ENCODE results near the gene RMRP. TPM values are rescaled to one million over a fixed set of nuclear protein-coding genes. Genes with fewer than 3 reads are reported as not detected.
A peak's percentile ranks its signal among the peaks of the same experiment; 100 is the strongest.

The RMRP gene
- total and polyA plus RNA-seq, 9 of the 15 experiments (the other 6 are each of a cell fraction or from before 2014, with no cell fraction given) = 75.7 to 89,974 (median 13,378) TPM; not detected in 3

DNA sequence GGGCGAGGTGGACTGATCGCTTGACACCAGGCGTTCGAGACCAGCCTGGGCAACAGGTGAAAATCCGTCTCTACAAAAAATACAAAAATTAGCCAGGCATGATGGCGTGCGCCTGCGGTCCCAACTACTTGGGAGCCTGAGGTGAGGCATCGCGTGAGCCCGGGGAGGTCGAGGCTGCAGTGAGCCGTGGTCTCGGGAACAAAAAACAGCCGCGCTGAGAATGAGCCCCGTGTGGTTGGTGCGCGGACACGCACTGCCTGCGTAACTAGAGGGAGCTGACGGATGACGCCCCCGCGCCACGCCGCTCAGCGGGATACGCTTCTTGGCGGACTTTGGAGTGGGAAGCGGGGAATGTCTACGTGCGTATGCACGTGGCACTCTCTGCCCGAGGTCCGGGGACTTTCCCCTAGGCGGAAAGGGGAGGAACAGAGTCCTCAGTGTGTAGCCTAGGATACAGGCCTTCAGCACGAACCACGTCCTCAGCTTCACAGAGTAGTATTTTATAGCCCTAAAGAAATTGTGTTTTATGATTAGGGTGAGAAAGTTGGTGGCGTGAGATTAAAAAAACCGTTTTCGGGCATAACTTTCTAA, at the start of gene RMRP (continued):
- TF ChIP-seq, protein P1, sequence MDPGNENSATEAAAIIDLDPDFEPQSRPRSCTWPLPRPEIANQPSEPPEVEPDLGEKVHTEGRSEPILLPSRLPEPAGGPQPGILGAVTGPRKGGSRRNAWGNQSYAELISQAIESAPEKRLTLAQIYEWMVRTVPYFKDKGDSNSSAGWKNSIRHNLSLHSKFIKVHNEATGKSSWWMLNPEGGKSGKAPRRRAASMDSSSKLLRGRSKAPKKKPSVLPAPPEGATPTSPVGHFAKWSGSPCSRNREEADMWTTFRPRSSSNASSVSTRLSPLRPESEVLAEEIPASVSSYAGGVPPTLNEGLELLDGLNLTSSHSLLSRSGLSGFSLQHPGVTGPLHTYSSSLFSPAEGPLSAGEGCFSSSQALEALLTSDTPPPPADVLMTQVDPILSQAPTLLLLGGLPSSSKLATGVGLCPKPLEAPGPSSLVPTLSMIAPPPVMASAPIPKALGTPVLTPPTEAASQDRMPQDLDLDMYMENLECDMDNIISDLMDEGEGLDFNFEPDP (CRISPR knock-in tag; IDR thresholded peaks at IDR 0.05) = no peak
- TF ChIP-seq HNRNPK (IDR thresholded peaks at IDR 0.05; ENCODE audit: low read depth, low read length, poor library complexity, severe bottlenecking) = no peak
- TF ChIP-seq, protein P2, sequence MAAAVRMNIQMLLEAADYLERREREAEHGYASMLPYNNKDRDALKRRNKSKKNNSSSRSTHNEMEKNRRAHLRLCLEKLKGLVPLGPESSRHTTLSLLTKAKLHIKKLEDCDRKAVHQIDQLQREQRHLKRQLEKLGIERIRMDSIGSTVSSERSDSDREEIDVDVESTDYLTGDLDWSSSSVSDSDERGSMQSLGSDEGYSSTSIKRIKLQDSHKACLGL (CRISPR knock-in tag; IDR thresholded peaks at IDR 0.05; ENCODE audit: borderline replicate concordance, poor library complexity, severe bottlenecking) = peak; percentile 68
- TF ChIP-seq ZNF778 (CRISPR knock-in tag; IDR thresholded peaks at IDR 0.05) = no peak
- TF ChIP-seq, protein P3, sequence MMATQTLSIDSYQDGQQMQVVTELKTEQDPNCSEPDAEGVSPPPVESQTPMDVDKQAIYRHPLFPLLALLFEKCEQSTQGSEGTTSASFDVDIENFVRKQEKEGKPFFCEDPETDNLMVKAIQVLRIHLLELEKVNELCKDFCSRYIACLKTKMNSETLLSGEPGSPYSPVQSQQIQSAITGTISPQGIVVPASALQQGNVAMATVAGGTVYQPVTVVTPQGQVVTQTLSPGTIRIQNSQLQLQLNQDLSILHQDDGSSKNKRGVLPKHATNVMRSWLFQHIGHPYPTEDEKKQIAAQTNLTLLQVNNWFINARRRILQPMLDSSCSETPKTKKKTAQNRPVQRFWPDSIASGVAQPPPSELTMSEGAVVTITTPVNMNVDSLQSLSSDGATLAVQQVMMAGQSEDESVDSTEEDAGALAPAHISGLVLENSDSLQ (IDR thresholded peaks at IDR 0.05) = peak; percentile 74
- TF ChIP-seq POLR3A (IDR thresholded peaks at IDR 0.05; ENCODE audit: borderline replicate concordance, extremely low read depth, insufficient read depth, insufficient read length) = peak; percentile 89
- TF ChIP-seq MYBL2 (IDR thresholded peaks at IDR 0.05; ENCODE audit: low read depth) = no peak
- no peak for TF ChIP-seq MYBL2 (CRISPR knock-in tag; IDR thresholded peaks at IDR 0.05; ENCODE audit: borderline replicate concordance)
- peak; percentile 51 for TF ChIP-seq CHD1 (IDR thresholded peaks at IDR 0.05; ENCODE audit: low read length)
- TF ChIP-seq MTA1 (IDR thresholded peaks at IDR 0.05; ENCODE audit: borderline replicate concordance) = peak; percentile 87
- no peak for TF ChIP-seq DNMT1 (IDR thresholded peaks at IDR 0.05)
- TF ChIP-seq TCFL5 (CRISPR knock-in tag; conservative IDR thresholded peaks at IDR 0.05) = no peak
- peak; percentile 55; the same call in 1 of the 2 replicates for TF ChIP-seq SAFB (IDR thresholded peaks at IDR 0.05; ENCODE audit: borderline replicate concordance, low read depth, low read length)
- peak in 1 of 2 experiments; percentile 63; a peak in 1 of 4 replicates for TF ChIP-seq FOXA3 (CRISPR knock-in tag; conservative IDR thresholded peaks at IDR 0.05 in 1 of 2, IDR thresholded peaks at IDR 0.05 in 1 of 2)
- TF ChIP-seq RNF2 (IDR thresholded peaks at IDR 0.05) = peak; percentile 93
- no peak for TF ChIP-seq SAFB2 (IDR thresholded peaks at IDR 0.05; ENCODE audit: borderline replicate concordance, low read depth, low read length, severe bottlenecking)
- no peak for TF ChIP-seq ELF2 (CRISPR knock-in tag; IDR thresholded peaks at IDR 0.05)
- no peak for TF ChIP-seq CHD4 (IDR thresholded peaks at IDR 0.05; ENCODE audit: insufficient read depth, insufficient replicate concordance, low read depth, low read length, poor library complexity, severe bottlenecking)
- TF ChIP-seq MYNN (IDR thresholded peaks at IDR 0.05) = 0 out of 2 replicates have a peak, but pooled peaks have one; percentile 31
- no peak for TF ChIP-seq MYNN (CRISPR knock-in tag; IDR thresholded peaks at IDR 0.05)
- peak; percentile 56; the same call in 1 of the 2 replicates for TF ChIP-seq DPF2 (IDR thresholded peaks at IDR 0.05)
- TF ChIP-seq, protein P4, sequence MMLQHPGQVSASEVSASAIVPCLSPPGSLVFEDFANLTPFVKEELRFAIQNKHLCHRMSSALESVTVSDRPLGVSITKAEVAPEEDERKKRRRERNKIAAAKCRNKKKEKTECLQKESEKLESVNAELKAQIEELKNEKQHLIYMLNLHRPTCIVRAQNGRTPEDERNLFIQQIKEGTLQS (IDR thresholded peaks at IDR 0.05) = peak; percentile 37; the same call in 1 of the 2 replicates
- TF ChIP-seq, protein P4 (CRISPR knock-in tag; conservative IDR thresholded peaks at IDR 0.05) = no peak
- TF ChIP-seq NRF1 (conservative IDR thresholded peaks at IDR 0.05 in 1 of 2, IDR thresholded peaks at IDR 0.05 in 1 of 2) = no peak
